Tibial nerve (tissue), 3 donors: ENCODE data around the gene ZNF232.

Experiments used
- CTCF ChIP-seq, 5 experiments: fragments of 200-600 bp in 3 of 5; fragments of 450-650 bp in 2 of 5; sonication (generic) in 3 of 5; IDR thresholded peaks; one replicate each; pipeline ENCODE4 v1.5.1; 2016 to 2019; ENCODE audit warnings: antibody characterized with exemption in 5 of 5, mild to moderate bottlenecking in 3 of 5, moderate library complexity in 2 of 5
- POLR2A ChIP-seq, 2 donors: fragments of 450-650 bp; IDR thresholded peaks; one replicate each; pipeline ENCODE4 v1.6.1; 2017; ENCODE audit warnings: antibody characterized with exemption in 2 of 2, mild to moderate bottlenecking in 2 of 2, moderate library complexity in 2 of 2

- TF ChIP-seq CTCF (IDR thresholded peaks at IDR 0.05) (no peak), POLR2A (IDR thresholded peaks at IDR 0.05) (no peak)
These were observed 27.7 kb upstream of the ZNF232 start for GRCh38 chr17:5139458-5139732.
